ENCODE measurements around the gene HS1BP3. TPM values are rescaled to one million over a fixed set of nuclear protein-coding genes. Genes with fewer than 3 reads are reported as not detected.

Gene HS1BP3
- total and polyA plus RNA-seq, 2 experiments from 2014 or later, result 13.5 to 20.3 TPM

DNA sequence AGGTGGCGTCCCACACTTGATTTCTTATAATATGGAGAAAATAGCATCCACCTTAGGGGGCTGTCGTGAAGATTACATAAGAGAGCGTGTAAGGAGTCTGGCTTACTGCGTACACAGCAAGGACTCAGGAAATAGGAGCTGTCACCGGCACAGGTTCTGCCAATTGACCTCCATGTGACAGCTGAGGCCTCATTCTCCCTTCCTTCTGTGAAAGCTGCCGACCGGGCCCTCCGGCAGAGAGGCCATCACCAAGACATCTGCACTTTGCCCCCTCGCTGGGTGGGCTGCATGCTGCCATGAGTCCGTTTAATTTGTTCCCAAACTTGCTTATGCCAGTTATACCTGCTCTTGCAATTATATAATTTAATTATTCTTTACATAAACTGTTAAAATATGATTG, 27.7 kb downstream of the HS1BP3 start:
- Histone ChIP-seq H3K4me3 (no peak overlapping the region), H3K27me3 (no peaks in the 10 kb centered on the region), H3K27ac (no peak overlapping the region), H3K9me3 (ENCODE audit: low read depth) (no peaks in the 10 kb centered on the region), H3K4me1 (ENCODE audit: low read depth) (peaks cover 22% of the 10 kb centered on the region), H3K36me3 (no peaks in the 10 kb centered on the region)
- TF ChIP-seq, protein P1, sequence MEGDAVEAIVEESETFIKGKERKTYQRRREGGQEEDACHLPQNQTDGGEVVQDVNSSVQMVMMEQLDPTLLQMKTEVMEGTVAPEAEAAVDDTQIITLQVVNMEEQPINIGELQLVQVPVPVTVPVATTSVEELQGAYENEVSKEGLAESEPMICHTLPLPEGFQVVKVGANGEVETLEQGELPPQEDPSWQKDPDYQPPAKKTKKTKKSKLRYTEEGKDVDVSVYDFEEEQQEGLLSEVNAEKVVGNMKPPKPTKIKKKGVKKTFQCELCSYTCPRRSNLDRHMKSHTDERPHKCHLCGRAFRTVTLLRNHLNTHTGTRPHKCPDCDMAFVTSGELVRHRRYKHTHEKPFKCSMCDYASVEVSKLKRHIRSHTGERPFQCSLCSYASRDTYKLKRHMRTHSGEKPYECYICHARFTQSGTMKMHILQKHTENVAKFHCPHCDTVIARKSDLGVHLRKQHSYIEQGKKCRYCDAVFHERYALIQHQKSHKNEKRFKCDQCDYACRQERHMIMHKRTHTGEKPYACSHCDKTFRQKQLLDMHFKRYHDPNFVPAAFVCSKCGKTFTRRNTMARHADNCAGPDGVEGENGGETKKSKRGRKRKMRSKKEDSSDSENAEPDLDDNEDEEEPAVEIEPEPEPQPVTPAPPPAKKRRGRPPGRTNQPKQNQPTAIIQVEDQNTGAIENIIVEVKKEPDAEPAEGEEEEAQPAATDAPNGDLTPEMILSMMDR (IDR thresholded peaks at IDR 0.05; ENCODE audit: low read depth, low read length), result no peak
- DNase-seq (ENCODE audit: low read depth in 1 of 2, low spot score in 1 of 2), result no peak

DNA sequence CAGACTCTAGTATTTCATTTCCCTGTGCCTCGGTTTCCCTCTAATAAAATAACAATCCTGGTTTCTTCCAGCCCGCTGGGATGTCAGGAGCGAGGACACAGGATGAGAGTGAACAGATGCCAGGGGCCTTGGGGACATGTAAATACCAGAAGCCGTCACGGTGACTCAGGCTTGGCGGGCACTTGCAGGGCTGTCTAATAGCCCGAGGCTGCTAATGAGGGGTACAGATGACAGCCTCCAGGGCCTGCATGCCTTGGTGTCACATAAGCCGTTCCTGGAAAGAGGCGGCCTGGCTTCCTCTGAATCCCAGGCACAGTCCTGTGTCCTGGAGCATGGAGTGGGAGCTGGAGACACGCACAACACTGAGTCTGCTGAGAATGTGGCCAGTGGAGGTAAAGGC, 28.2 kb downstream of the HS1BP3 start:
- Histone ChIP-seq H3K27me3 (no peaks in the 10 kb centered on the region), H3K27ac (peak overlapping the region; percentile 54)

DNA sequence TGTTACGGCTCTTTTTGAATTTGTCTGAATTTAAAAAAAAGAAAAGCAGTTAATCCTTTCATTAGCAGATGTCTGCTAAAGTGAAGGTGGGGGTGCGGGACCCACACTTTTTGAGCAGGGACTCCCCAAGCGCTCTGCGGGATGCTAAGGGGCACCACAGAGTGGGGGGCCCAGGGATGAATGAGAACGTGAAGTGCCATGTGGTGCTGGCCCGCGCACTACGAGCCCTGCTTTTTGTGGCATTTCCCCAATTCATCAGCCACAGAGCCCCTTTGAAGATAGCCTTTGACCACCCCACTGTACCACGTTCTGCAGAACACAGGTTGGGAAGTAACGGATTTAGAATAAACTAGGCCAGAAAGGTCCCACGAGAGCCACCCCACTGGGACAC, 28.6 kb downstream of the HS1BP3 start:
- DNase-seq (ENCODE audit: low read depth in 1 of 2, low spot score in 1 of 2), result no peak
- peaks cover 31% of the 10 kb centered on the region for H3K4me1 ChIP-seq (ENCODE audit: low read depth)
- peak overlapping the region; percentile 54 for H3K27ac ChIP-seq
- no peaks in the 10 kb centered on the region for H3K27me3 ChIP-seq
- H3K36me3 ChIP-seq, result no peaks in the 10 kb centered on the region
- TF ChIP-seq, protein P1 (IDR thresholded peaks at IDR 0.05; ENCODE audit: low read depth, low read length), result no peak
- H3K4me3 ChIP-seq, result no peak overlapping the region
- no peaks in the 10 kb centered on the region for H3K9me3 ChIP-seq (ENCODE audit: low read depth)

More for the DNA sequence above, 28.2 kb downstream of the HS1BP3 start:
- Histone ChIP-seq H3K36me3 (no peaks in the 10 kb centered on the region), H3K4me1 (ENCODE audit: low read depth) (peaks cover 27% of the 10 kb centered on the region), H3K9me3 (ENCODE audit: low read depth) (no peaks in the 10 kb centered on the region), H3K4me3 (no peak overlapping the region)
- TF ChIP-seq, protein P1 (IDR thresholded peaks at IDR 0.05; ENCODE audit: low read depth, low read length), result no peak
- DNase-seq (ENCODE audit: low read depth in 1 of 2, low spot score in 1 of 2), result peak in 1 of 2 donors; percentile 61

DNA sequence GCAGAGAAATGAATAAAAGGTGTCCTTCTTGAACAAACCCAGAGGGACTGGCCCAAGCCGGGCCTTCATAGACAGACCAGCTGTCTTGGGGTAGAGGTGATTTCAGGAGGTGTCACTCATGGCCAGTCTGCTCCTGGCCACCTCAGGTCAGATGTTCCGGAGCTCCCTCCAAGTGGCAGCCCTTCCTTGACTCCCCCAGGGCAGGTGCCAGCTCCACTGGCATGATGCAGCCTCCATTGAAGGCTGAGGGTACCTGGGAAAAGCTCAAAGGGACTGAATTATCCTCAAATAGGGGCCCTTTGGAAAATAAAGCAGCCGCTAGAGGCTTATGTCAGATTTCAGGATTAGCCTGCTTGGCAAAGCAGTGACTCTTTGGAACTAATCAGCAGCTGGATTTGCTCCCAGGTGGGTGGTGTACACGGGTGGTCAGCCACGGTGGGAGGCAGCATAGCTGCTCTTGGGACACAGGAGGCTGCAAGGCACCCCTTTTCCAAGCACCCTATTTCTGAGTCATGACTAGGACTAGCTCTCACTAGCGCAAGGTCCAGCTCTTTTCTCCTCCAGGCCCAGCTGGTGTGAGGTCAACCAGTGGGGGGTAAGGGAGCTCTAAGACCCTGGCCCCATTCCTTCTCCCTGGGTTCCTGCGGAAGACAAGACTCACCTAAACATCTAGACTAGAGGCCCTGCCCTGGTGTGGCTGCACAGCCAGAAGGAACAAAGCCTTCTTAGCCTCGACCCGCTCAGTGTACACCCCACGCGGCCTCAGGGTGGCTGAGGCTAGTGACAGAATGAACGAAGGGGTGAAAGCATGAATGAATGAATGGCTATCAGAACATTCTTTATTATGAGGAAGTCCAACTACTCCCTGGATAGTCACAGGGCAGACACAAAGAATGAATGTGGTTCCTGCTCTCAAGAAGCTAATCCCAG, 29.3 kb downstream of the HS1BP3 start:
- TF ChIP-seq, protein P1 (IDR thresholded peaks at IDR 0.05; ENCODE audit: low read depth, low read length), result no peak
- no peak for DNase-seq (ENCODE audit: low read depth in 1 of 2, low spot score in 1 of 2)
- Histone ChIP-seq H3K4me3 (no peak overlapping the region), H3K9me3 (ENCODE audit: low read depth) (no peaks in the 10 kb centered on the region), H3K4me1 (ENCODE audit: low read depth) (peaks cover 35% of the 10 kb centered on the region), H3K36me3 (no peaks in the 10 kb centered on the region), H3K27ac (no peak overlapping the region), H3K27me3 (no peaks in the 10 kb centered on the region)

DNA sequence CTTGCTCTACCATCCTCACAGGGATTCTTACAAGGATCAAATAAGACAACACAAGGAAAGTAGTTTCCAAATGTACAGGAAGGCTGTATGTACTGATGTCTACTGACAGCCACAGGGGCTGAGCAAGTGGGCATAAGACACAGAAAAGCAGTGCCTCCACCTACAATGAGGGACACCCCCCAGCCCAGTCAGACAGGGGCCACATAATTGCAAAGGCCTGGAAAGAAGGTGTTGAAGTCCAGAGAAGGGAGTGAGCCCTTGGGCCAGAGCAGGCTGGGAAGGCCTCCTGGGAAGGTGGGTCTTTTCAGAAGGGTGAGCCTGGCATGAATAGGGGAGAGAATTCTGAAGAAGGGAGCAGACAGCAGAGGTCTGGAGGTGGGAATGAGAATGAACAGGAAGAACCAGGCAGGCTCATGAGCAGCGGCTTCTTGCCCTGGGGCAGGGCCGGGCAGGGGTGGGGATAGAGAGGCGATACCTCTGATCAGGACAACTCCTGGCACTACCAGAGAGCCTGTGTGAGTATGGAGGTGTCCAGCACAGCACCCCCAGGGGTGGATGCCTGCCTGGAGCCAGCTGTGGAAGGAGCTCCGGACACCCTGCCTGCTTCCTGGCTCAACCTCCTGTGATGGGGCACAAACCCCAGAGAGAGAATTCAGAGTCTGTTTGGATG, 30.1 kb downstream of the HS1BP3 start:
- Histone ChIP-seq H3K27ac (no peak overlapping the region), H3K9me3 (ENCODE audit: low read depth) (no peaks in the 10 kb centered on the region), H3K27me3 (no peaks in the 10 kb centered on the region), H3K36me3 (no peaks in the 10 kb centered on the region), H3K4me1 (ENCODE audit: low read depth) (peaks cover 35% of the 10 kb centered on the region), H3K4me3 (no peak overlapping the region)
- DNase-seq (ENCODE audit: low read depth in 1 of 2, low spot score in 1 of 2), result no peak
- TF ChIP-seq, protein P1 (IDR thresholded peaks at IDR 0.05; ENCODE audit: low read depth, low read length), result no peak
